NCI-H2227 treated with DMSO at 0.1 percent for 48 hours (cell line): ENCODE measurements around the gene SLC25A22.

Experiments used
- DNase-seq: peaks from one replicate; lab custom pipeline; 2025; lab: John Stamatoyannopoulos, UW

Gene SLC25A22

DNA sequence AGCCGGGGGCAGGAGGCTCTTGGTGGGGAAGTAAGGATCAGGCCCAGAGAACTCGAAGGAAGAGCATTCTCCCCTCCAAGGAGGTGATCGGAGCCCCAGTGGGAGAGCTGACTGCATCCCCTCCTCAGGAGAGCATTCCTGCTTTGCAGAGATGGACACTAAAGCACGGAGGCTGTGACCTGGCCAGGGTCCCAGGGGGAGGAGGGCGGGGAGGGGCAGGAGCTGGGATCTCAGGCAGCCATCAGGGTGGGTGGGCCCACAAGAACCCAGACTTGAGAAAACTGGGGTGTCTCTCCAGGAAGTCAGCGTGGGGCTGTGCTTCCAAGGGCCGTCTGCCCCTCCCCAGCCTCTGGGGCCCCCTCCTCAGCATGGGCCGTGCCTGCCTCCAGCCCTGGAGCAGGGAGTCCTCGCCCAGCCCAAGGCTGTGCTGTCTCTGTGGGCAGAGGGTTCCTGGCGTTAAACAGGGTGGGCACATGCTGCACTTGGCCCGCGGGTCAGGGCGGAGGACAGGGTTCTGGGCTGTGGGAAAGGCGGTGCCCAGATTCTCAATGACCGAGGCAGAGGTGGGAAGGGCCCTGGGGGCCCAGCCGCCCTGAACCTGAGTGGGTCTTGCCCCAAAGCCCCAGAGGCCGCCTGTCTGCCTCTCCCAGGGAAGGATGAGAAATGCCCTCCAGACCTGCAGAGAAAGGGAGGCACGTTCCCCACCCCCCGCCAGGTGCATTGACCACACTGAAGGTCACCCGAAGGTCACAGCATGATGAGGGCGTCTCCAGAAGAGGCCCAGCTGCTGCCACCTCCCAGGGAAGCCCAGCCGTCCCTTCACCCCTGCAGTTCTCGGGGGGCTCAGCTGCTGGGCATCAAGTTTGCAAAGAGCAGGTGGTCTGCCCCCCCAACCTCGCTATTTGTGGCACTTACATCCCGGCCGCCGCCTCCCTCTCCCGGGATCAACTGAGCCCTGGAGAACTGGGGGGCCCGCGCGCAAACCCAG is 8.8 kb downstream of the SLC25A22 start:
- DNase-seq = no peak

DNA sequence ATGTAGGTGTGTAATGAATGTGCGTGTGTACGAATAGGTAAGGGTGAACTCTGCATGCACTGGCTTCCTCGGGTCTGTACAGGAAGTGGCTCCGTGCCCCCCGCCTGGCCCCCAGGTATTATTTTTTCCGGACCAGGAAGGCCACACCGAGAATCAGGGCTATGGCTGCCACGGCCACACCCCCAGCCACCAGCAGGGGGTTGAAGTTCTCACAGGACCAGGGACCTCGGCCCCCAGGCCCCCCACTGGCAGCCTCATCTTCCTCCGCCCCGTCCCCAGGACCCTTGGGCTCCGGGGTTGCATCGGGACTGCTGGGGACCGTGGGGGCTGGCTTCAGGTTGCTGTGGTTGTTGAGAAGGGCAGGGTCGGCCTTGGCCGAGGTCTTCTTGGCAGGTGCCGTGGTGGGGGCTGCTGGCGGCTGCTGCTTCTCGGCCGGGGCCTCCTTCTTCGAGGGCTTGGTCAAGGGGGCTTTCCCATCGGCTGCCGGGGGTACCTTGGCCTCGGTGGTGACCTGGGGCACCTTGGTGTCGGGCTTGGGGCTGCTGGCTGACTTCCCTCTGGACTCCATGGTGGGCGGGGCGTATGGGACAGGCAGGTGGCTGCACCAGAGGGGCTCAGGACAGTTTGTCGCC is 10.0 kb downstream of the SLC25A22 start:
- no peak for DNase-seq

DNA sequence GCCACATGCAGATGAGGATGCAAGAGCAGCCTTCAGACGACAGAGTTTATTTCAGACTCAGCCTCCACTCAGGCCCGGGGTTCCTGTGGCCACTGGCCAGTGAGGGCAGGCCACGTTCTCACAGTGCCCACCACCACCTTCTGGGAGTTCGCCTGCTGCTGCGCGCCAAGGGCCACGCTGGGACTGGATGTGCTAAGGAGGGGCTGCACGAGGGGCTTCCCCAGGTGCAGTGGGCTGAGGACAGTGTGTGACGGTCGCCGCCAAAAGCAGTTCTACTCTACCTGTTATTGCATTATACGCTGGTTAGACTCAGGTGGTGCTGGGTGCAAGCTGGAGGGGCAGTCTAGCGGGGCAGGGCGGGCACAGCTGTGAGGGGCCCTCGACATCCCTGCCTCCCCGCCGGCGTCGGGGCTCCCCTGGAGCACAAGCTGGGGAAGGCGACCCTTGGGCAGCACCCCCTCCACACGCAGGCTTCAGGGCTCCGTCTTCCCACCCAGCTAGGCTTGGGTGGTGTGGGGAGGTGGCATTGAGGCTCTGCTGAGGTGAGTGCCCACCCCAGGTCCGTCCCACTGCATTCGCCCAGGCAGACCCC is 10.9 kb downstream of the SLC25A22 start:
- no peak for DNase-seq

DNA sequence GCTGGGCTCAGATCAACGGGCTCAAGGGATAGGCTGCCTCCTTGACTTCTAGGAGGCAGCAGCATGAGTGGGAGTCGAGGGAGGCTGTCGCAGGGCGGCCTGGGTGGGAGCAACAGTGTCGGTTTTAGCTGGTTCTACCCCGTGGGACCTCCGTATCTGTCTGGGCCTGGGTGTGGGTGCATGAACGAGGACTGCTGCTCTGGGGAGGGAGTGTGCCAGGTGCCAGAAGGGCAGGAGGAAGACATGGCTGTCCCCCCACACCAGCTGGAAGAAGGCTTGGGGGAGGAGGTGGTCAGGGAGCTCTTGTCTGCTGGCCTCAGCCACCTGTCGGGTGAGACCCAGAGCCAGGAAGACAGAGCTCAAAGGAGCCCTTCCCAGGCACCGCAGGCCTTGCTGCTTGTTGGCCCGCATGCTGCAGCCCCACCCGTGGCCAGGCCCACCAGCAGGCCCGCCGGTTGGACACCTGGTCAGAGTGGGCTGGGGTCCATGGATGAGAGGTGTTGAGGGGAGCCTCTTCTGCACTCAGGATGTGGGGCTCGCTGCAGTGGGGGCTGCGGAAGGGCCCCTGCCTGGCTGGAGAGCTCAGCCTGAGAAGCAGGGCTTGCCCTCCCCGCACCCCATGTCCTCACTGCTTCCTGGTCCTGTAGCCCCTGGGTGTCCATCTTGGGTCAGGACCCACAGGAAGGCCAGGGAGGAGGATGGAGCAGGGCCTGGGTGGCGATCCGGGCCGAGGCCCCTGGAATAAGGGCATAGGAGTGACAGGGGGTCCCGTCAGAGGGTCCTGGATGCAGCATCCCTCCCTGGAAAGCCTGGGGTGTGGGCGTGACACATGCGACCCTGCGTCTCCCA is 11.6 kb downstream of the SLC25A22 start:
- DNase-seq = no peak

DNA sequence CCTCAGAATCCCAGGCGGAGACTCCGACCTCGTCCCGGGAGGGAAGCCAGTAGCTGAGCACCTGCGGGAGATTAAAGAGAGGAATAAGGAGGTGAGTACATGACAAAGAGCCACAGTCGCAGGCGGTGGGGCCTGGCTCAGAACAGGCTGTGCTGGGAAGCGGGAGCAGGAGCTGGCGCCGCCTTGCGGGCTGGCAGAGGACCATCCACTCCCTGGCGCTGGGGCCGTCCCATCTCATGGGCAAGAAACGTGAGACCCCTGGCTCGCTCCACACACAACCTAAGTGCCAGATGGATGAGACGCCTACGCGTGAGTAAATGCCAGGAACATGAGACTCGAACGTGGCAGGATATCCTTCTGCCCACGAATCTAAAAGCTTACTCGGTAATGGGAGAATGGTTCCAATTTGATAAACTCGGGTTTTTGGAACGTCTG is 14.5 kb downstream of the SLC25A22 start:
- DNase-seq = peak; percentile 52

DNA sequence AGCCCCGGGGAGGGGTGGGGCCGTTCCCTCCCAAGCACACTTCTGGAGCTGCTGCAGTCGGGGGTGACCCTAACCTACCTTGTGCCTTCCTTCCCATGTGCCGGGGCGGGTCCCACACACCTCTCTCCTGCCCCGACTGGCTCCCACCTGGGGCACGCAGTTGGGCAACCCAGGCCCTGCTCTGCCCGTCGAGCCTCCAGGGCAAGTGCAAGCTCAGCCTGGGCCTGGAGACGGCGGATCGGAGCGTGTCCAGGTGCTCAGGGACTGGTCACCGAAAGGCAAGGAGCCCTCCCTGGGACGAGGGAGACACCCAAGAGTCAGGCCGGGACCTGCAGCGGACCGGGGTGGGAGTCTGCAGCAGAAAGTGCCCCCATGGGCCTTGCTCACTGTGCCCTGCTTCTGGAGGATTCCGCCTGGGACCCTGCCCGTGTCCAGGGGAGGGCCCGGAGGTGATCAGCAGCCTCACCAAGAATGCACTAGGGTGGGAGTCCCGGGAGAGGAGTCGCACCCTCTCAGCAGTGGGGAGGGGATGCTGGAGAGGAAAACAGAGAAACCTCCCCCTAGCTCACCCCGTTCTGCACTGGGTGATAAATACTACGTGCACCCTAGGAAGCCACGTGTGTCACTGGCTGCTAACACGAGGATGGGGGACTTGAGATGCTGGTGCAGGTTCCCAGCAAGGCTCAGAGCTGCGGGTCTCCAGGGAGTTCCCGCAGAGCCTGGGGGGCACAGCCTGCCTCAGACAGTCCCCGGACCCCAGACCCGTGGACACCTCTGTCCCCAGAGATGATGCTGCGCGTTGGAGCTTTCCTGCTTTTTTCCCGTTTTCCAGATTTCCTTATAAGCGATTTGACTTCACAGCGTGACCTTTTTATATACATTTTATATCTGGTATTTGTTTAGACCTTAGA is 15.6 kb downstream of the SLC25A22 start:
- no peak for DNase-seq

DNA sequence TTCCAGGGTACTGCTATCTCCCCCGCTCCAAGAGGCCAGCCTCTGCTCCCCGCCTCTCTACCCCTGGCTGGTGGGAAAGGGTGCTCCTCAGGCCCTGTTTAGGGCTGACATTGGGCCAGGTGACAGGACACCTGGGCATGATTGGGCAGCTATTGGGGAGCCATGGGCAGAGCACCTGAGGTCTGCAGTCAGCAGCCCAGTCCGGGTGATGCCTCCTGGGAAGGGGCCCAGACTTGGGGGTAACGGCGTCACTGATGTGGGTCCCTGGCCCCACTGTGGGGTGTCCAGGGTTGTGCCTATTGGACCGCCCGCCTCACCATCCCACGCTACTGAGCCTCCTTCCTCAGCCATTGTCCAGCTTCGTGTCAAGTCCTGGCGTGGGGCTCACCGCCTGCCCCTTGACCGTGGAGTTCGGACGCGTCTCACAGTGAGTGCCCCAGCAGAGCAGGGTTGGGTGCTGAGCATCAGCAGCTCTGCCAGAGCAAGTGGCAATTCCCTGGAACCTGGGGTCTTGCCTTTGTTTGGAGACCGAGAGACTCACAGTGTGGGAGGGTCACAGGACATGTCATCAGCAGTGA is 18.0 kb downstream of the SLC25A22 start:
- DNase-seq = no peak

DNA sequence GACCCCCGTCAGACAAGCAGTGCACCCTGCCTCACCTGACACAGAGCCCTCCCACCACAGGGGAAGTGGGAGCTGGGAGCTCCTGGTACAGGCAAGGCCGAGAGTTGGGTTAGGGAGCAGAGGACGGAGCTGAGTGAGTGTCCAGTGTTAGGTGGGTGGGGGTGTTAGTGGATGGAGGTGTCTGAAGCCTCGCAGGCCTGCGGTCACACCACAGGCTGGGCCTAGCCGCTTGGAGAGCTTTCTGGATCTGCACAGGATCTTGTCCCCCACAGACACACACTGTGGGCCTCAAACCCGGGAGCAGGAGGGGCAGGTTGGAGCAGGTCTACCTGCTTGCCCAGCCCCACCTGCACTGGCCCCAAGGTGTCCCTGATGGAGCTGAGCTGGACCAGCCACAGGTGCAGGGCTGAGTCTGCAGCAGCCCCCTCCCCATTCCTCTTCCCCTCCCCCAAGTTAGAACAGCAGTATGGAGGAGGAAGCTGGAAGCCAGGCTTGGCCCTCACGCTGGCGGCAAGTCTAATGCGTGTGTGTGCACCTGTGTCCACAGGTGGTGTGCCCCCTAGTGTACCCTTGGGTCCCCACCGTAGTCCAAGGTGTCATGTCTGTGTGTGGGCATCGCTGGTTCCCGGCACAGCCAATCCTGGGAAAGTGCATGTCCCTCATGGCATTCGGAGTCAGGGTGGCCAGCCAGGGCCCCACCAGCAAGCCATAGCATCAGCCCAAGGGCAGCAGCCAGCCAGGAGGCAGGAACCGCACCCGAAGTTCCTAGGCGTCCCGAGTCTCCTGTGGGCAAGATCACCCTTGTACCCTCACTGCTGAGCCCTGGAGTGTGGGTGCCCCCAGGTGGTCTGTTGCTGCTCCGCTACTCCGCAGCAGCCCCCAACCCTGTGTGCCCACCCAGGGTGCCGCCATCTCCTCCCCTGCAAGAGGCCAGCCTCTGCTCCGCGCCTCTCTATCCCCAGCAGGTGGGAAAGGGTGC is 18.8 kb downstream of the SLC25A22 start:
- DNase-seq = no peak

DNA sequence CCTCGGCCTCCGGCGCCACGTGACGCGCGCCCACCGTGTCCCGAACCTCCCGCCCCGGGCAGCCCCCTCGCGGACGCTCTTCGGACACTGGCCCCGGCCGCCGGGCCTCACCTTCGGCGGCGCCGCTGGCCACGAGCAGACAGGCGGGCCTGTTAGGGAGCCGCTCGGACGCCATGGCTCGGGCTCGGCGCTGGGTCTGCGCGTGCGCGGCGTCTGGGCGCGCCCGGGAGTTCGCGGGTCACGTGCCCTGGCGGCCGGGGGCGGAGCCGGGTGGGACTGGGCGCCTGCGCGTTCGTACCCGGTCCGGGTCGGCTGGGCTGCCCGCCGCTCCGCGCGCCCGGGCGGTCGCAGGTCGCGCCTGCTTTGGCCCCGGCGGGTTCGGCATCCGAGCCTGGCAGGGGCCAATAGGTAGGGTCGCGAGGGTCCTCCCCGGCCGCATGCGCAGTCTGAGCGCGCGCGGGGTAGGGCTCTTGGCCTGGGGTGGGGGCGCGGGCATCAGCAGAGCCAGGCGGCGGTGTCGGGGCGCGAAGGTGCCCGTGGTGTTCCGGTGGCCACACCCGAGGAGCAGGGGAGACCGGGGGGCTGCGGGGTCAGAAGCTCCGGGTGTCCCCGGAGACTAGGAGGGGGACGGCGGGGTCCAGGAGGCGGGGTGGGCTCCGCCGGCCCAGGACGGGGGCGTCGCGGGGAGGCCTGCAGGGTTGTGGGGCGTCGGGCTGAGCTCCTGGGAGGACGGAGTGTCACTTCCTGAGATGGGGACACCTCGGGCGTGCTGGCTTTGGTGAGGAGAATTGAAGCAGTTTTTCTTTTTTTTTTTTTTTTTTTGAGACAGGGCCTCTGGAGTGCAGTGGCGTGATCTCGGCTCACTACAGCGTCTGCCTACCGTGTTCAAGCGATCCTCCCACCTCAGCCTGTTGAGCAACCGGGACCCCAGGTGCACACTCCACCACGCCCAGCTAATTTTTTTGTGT is 20.5 kb downstream of the SLC25A22 start, which contains the start of gene GATD1:
TSS of gene GATD1 (minus strand) at position 200 of the 968 bp plus-strand sequence. CDS start at position 175, 25 bp downstream.
- DNase-seq = peak; percentile 85

DNA sequence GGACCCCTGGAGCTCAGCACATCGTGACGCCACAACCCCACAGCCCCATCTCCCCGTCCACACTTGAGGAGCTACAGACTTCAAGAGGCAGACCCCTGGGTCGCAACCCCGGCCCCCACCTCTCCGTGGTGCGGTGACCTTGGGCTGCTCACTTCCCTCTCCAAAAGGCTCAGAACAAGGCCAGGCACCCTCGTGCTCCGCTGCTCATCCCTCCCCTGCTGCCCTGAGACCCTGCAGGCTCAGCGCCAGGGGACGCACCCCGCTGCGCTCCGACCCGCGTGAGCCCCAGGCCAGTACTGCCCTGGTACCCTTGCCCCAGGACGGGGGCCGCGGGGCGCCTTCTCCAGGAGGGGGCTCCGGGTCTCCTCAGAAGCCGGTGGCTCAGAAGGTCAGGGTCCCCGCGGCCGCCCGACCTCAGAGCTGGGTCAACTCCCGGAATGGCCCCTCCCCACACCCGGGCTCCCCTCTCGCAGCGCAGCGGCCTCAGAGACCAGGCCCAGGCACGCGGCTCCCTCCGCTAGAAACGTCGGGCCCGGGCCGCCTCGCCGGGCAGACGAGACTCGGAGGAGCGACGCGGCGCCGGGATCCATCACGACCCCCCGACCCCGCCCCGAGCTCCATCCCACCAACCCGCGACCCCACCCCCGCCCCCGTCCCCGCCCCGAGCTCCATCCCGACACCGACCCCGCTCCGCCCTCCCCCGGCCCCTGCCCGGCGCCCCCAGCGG is 21.4 kb downstream of the SLC25A22 start:
- no peak for DNase-seq

DNA sequence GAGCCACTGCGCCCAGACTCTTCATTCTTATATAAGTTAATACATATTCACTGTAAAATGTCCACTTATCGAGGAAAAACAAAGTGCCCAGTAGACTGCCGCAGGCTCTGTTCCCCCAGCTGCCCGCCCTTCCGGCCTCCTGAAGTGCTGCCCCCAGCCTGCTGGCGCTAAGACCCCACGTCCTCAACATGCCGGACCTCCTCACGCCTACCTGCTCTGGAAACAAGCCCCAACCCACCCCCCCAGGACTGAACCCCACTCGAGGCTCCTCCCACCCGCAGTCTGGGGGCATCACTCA is 21.9 kb downstream of the SLC25A22 start:
- no peak for DNase-seq

DNA sequence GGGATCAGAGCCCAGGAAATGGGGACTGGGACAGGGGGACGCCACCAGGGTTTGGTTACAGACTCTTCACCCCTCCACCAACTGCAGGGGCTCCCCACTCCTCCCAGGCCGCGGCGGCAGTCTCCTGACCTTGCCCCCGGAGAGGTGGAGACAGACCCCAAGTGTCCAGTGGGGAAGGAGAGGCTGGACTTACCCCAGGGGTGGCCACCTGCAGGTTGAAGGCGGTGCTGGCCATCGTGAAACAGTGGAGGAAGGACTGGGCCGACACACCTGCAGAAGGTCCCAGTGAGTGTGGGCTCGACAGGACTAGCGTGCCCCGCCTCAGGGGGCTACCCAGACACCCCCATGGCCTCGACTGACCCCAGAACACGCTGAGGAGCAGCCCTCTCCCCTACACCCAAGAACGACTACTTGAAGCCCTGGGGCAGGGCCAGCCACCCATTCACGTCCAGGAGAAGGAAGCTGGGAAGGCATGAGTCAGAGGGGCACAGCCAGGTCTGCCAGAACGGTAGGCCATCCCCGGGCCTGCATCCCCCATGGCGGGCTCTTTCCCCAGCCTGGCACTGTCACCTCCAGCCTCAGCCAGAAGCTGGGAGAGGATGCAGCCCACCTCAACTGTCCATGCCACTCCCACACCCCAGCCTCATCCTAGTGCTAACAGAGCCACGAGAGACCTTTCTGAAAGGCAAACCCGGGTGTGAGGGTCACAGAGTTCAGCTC is 23.0 kb downstream of the SLC25A22 start:
- DNase-seq = no peak

DNA sequence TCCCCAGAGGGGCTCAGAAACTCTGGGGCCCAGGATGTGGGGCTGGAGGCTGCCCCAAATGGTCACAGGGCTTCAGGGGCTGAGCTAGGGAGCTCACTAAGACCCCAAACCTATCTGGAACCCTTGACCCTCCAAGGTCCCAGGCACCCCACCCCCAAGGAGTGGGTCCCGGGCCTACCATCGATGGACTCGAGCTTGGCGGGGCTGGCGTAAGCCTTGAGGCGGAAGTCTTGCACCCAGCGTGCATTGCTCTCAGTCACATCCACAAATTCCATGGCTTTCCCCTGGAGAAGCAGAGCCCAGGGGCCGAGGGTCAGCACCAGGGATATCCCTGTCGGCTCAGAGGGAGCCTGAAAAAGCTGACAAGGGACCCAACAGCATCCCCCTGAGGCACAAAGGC is 24.3 kb downstream of the SLC25A22 start:
- DNase-seq = no peak

DNA sequence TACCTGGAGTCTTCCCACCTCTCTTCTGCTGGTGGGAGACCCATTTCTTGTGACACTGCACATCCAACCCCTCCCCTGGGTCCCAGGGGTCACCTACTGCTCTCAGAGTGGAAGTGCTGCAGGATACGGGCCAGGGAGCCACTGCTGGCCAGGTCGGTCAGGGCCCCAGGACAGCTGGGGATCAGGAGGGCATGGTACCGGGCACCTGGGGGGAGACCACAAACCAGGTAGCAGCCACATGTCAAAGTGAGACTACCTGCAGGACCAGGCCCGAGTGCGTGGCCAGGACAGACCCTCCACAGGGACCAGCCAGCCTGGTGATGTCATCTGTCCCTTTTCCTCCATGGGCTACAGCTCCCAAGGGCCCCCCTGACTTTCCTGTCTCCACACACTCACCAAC is 24.7 kb downstream of the SLC25A22 start:
- no peak for DNase-seq

DNA sequence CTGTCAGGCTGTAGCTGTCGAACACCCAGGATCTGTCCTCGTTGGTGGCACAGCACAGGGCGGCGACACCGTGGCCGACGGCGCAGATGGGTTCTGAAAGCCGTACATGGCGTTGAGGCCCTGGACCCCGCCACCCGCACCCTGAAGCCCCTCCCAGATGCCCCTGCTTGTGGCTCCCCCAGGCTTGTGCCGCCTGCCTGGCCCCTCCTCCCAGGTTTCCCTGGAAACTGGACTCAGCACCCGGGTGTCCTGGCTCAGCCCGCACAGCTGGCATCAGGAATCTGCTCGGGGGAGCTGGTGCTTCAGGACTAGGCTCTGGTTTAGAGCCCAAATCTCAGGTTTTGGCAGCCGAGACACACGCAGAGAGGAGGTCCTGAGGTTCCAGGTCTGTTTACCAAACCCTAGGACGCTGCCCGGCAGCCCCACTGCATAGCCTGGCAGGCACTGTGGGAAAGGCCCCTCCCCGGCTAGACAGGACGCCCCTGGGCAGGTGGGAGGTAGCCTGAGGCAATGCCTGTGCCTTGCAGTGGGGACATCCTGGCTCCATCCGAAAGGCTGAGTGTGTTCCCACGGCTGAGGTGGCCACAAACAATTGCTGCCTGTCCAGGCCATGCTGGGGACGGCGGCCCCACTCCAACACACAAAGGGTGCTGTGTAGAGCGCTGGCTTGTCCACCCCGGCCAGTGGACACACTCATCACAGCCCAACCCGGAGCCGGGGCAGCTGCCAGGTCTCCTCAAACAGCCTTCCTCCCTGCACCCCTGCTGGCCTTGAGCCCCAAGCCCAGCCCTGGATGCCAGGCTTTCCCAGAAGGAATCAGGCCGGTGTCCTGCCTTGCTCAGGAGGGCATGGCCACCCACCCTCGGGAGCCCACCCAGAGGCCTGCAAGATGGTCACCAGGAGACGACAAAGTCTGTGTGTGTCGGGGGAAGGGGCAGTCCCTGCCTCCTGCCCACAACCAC is 25.4 kb downstream of the SLC25A22 start:
- DNase-seq = no peak
